Activated naive CD8-positive, alpha-beta T cell (primary cell): Measurements from ENCODE around the gene PIGR.
A peak's percentile ranks its signal among the peaks of the same experiment; 100 is the strongest.
"Not testable (repeated sequence)": the region's sequence is repeated elsewhere in the genome, so short reads cannot be mapped to it uniquely, and the experiment has no call there.

Experiments
- H3K27ac Mint-ChIP-seq: one replicate; pipeline ENCODE4 v1.8.0; 2021; ENCODE audit warnings: mixed read lengths
- H3K27me3 Mint-ChIP-seq: one replicate; pipeline ENCODE4 v1.8.0; 2021; ENCODE audit warnings: mixed read lengths
- H3K36me3 Mint-ChIP-seq: one replicate; pipeline ENCODE4 v1.8.0; 2021; ENCODE audit warnings: mixed read lengths
- H3K4me1 Mint-ChIP-seq: one replicate; pipeline ENCODE4 v1.8.0; 2021; ENCODE audit warnings: low read depth, mixed read lengths
- H3K4me3 Mint-ChIP-seq: one replicate; pipeline ENCODE4 v1.8.0; 2021; ENCODE audit warnings: mild to moderate bottlenecking, mixed read lengths
- H3K9me3 Mint-ChIP-seq: one replicate; pipeline ENCODE4 v1.8.0; 2021; ENCODE audit warnings: low read depth, mixed read lengths

PIGR gene

GRCh38 chr1:206931709-206932108 is 14.6 kb downstream of the PIGR start:
- Mint-ChIP-seq H3K9me3 (no peaks in the 10 kb centered on the region), H3K36me3 (no peaks in the 10 kb centered on the region), H3K4me1 (peaks cover 58% of the 10 kb centered on the region), H3K4me3 (no peak overlapping the region), H3K27me3 (no peaks in the 10 kb centered on the region), H3K27ac (peak overlapping the region; percentile 22)

GRCh38 chr1:206930210-206930798 is 16.0 kb downstream of the PIGR start:
- Mint-ChIP-seq H3K4me1 (peaks cover 63% of the 10 kb centered on the region), H3K4me3 (peak overlapping the region; percentile 61), H3K9me3 (no peaks in the 10 kb centered on the region), H3K36me3 (no peaks in the 10 kb centered on the region), H3K27me3 (no peaks in the 10 kb centered on the region), H3K27ac (peak overlapping the region; percentile 94)

DNA sequence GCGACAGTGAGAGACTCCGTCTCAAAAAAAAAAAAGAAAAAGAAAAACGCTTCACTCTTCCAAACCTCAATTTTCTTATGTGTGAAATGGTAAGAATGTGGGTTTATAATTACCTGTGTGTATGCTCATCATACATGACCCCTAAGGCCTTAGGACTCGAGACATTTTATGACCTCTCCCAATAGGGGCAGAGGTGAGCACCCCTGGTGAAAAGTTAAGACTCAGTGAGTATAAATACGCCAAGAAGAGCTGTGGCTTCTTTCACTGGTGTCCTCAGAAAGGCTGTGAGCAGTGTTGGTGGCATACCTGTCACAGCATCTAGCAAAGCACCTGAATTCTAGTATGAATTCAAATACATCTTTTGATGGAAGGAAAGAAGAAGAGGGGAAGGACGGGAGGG is 16.7 kb downstream of the PIGR start:
- Mint-ChIP-seq H3K27ac (peak overlapping the region; percentile 94), H3K36me3 (no peaks in the 10 kb centered on the region), H3K4me3 (peak overlapping the region; percentile 61), H3K9me3 (no peaks in the 10 kb centered on the region), H3K4me1 (peaks cover 63% of the 10 kb centered on the region), H3K27me3 (no peaks in the 10 kb centered on the region)

- H3K9me3 Mint-ChIP-seq, result no peaks in the 10 kb centered on the region
- H3K36me3 Mint-ChIP-seq, result no peaks in the 10 kb centered on the region
- H3K4me1 Mint-ChIP-seq, result peaks cover 47% of the 10 kb centered on the region
- H3K27ac Mint-ChIP-seq, result peak overlapping the region; percentile 18
- no peak overlapping the region for H3K4me3 Mint-ChIP-seq
- H3K27me3 Mint-ChIP-seq, result no peaks in the 10 kb centered on the region
Measured at GRCh38 chr1:206926286-206926685, 20.0 kb downstream of the PIGR start.

GRCh38 chr1:206925106-206925736 is 21.0 kb downstream of the PIGR start:
- Mint-ChIP-seq H3K9me3 (no peaks in the 10 kb centered on the region), H3K4me1 (peaks cover 47% of the 10 kb centered on the region), H3K27me3 (no peaks in the 10 kb centered on the region), H3K4me3 (no peak overlapping the region), H3K27ac (no peak overlapping the region), H3K36me3 (no peaks in the 10 kb centered on the region)

DNA sequence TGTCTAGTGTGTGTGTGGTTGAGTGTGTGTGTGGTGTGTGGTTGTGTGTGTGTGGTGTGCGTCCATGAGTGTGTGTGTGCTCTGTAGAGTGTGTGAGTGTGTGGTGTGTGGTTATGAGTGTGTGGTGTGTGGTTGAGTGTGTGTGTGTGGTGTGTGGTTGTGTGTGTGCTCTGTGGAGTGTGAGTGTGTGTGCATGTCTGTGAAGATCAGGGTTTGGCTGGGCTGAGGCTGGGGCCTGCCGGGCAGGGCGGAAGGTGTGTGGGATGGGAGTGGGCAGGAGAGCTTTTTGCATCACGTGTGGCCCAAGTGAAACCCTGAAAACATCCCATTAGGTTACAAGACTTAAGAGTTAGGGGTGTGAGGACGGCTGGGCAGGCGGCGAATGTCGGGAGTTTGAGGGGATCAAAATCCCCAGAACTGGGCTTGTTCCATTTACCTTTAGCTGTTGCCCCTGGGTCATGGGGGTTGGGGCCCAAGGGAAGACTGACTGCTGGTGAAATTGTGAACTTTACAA is 21.6 kb downstream of the PIGR start:
- no peaks in the 10 kb centered on the region for H3K27me3 Mint-ChIP-seq
- H3K4me3 Mint-ChIP-seq, result no peak overlapping the region
- peaks cover 46% of the 10 kb centered on the region for H3K4me1 Mint-ChIP-seq
- H3K27ac Mint-ChIP-seq, result no peak overlapping the region
- no peaks in the 10 kb centered on the region for H3K9me3 Mint-ChIP-seq
- peaks cover 3% of the 10 kb centered on the region for H3K36me3 Mint-ChIP-seq

GRCh38 chr1:206923961-206924557 is 22.2 kb downstream of the PIGR start:
- not testable (repeated sequence) for H3K4me3 Mint-ChIP-seq, H3K9me3 Mint-ChIP-seq, H3K27ac Mint-ChIP-seq, H3K27me3 Mint-ChIP-seq, H3K36me3 Mint-ChIP-seq
- peaks cover 45% of the 10 kb centered on the region for H3K4me1 Mint-ChIP-seq

GRCh38 chr1:206923009-206923960 is 23.0 kb downstream of the PIGR start:
- Mint-ChIP-seq H3K27ac (no peak overlapping the region), H3K4me3 (no peak overlapping the region), H3K4me1 (peaks cover 45% of the 10 kb centered on the region), H3K27me3 (no peaks in the 10 kb centered on the region), H3K36me3 (peaks cover 3% of the 10 kb centered on the region), H3K9me3 (no peaks in the 10 kb centered on the region)

DNA sequence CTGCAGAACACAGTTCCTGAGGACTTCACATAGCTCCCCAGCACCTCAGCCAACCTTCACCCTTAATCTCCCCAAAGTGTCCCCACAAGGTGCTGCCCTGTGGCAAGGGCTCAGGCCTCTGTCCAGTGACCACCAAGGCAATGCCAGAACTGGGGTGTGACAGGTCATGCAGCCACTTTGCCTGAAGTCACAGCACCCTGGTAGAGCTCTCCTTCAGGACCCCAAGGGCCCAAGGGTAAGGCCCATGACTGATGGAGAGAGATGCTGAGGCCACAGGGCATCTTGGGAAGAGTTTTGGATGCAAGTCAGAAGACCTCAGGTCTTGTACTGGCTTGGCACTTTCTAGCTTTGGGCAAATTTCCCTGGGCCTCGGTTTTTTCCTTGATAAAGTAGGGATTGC is 23.7 kb downstream of the PIGR start:
- H3K4me1 Mint-ChIP-seq, result peaks cover 45% of the 10 kb centered on the region
- no peaks in the 10 kb centered on the region for H3K27me3 Mint-ChIP-seq
- H3K9me3 Mint-ChIP-seq, result no peaks in the 10 kb centered on the region
- H3K36me3 Mint-ChIP-seq, result peaks cover 3% of the 10 kb centered on the region
- no peak overlapping the region for H3K4me3 Mint-ChIP-seq
- H3K27ac Mint-ChIP-seq, result no peak overlapping the region

DNA sequence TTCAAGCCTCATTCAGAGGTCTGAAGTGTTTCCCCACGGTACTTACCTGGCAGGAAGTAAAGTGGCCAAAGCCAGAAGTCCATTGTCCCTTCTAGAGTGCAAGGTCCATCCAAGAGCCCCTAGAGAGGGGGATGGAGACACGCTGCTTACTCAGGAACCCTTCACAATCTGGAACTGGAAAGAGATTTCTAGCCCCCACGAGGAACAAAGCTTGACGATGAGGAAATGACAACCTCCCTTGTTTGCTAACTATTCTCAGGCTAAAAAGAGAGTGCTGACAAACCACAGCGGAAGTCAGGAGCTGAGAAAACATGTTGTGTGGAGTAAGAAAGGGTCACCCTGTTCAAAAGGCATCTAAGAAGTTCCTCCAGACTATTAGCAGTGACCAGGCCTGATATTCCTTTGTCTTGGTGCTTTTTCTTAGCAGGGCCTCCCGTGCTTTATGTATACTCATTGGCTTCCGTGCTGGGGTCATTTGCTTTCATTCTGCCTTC is 24.4 kb downstream of the PIGR start, which contains the start of gene FCMR:
Gene FCMR, minus strand, starts transcription at position 170 of the 494 bp plus-strand sequence. Its CDS starts 87 bp downstream, at position 83.
- Mint-ChIP-seq H3K27ac (no peak within 1 kb of the TSS), H3K27me3 (no peaks in the 10 kb centered on the region), H3K9me3 (no peaks in the 10 kb centered on the region), H3K36me3 (peaks cover 4% of the 10 kb centered on the region), H3K4me1 (peaks cover 46% of the 10 kb centered on the region), H3K4me3 (no peak within 1 kb of the TSS)

- Mint-ChIP-seq H3K4me3 (no peak overlapping the region), H3K27me3 (no peaks in the 10 kb centered on the region), H3K27ac (peak overlapping the region; percentile 93), H3K9me3 (no peaks in the 10 kb centered on the region), H3K36me3 (peaks cover 9% of the 10 kb centered on the region), H3K4me1 (peaks cover 78% of the 10 kb centered on the region)
Measured at GRCh38 chr1:206918076-206918475, 28.2 kb downstream of the PIGR start.

- Mint-ChIP-seq H3K36me3 (peaks cover 9% of the 10 kb centered on the region), H3K27me3 (no peaks in the 10 kb centered on the region), H3K4me1 (peaks cover 92% of the 10 kb centered on the region), H3K4me3 (no peak overlapping the region), H3K27ac (peak overlapping the region; percentile 93), H3K9me3 (no peaks in the 10 kb centered on the region)
Measured at GRCh38 chr1:206916000-206916709, 30.1 kb downstream of the PIGR start.

GRCh38 chr1:206915030-206915735 is 31.1 kb downstream of the PIGR start:
- Mint-ChIP-seq H3K36me3 (peaks cover 9% of the 10 kb centered on the region), H3K4me3 (no peak overlapping the region), H3K4me1 (peaks cover 91% of the 10 kb centered on the region), H3K27me3 (no peaks in the 10 kb centered on the region), H3K27ac (peak overlapping the region; percentile 93), H3K9me3 (no peaks in the 10 kb centered on the region)
